Renal cortex interstitium (tissue), 11 donors: Measurements from ENCODE around the gene COLGALT1. TPM values are rescaled to one million over a fixed set of nuclear protein-coding genes. Genes with fewer than 3 reads are reported as not detected.
"Not testable (repeated sequence)": the region's sequence is repeated elsewhere in the genome, so short reads cannot be mapped to it uniquely, and the experiment has no call there.

ENCODE experiments used
- DNase-seq, 11 donors: peaks; one replicate each; pipeline ENCODE4 v3.0.0-alpha.2; 2013; ENCODE audit warnings: low read depth in 9 of 11, low spot score in 4 of 11; ENCODE audit errors: extremely low read depth in 1 of 11
- polyA plus RNA-seq, 3 donors: library from polyadenylated mRNA; unstranded; fragments of 120-200 nt; gene quantifications; one replicate each; pipeline ENCODE4 v1.2.1, GENCODE V29; 2013; ENCODE audit not compliant: insufficient read length in 3 of 3

COLGALT1 gene
- polyA plus RNA-seq, 3 donors: 44.8 to 58.0 (median 52.9) TPM

- no peak for DNase-seq
Measured at GRCh38 chr19:17549085-17549740, 6.2 kb upstream of the COLGALT1 start.

GRCh38 chr19:17550076-17550667 lies 5.3 kb upstream of the COLGALT1 start:
- DNase-seq: no peak

- DNase-seq: not testable (repeated sequence)
Measured at GRCh38 chr19:17552735-17553134, 2.7 kb upstream of the COLGALT1 start.

- peak in 2 of 11 donors; percentile 36 to 48 for DNase-seq
Measured at GRCh38 chr19:17553256-17553655, 2.2 kb upstream of the COLGALT1 start.

GRCh38 chr19:17554968-17555479 lies 425 bp upstream of the COLGALT1 start:
- no peak for DNase-seq

- DNase-seq: no peak
Measured at GRCh38 chr19:17555929-17556813, 722 bp downstream of the COLGALT1 start.

- DNase-seq: no peak
Measured at GRCh38 chr19:17556995-17557394, 1.5 kb downstream of the COLGALT1 start.

- DNase-seq: no peak
Measured at GRCh38 chr19:17557466-17557865, 2.0 kb downstream of the COLGALT1 start.

- no peak for DNase-seq
Measured at GRCh38 chr19:17560205-17560595, 4.8 kb downstream of the COLGALT1 start.

GRCh38 chr19:17562097-17562496 lies 6.6 kb downstream of the COLGALT1 start:
- DNase-seq: no peak

GRCh38 chr19:17562561-17562960 lies 7.1 kb downstream of the COLGALT1 start:
- DNase-seq: no peak

- DNase-seq: no peak
Measured at GRCh38 chr19:17564781-17565180, 9.3 kb downstream of the COLGALT1 start.

- no peak for DNase-seq
Measured at GRCh38 chr19:17565611-17566010, 10.2 kb downstream of the COLGALT1 start.

GRCh38 chr19:17567940-17568339 lies 12.5 kb downstream of the COLGALT1 start:
- DNase-seq: no peak

- not testable (repeated sequence) for DNase-seq
Measured at GRCh38 chr19:17570291-17570690, 14.8 kb downstream of the COLGALT1 start.

- no peak for DNase-seq
Measured at GRCh38 chr19:17570791-17571190, 15.3 kb downstream of the COLGALT1 start.

GRCh38 chr19:17572638-17573037 lies 17.2 kb downstream of the COLGALT1 start:
- DNase-seq: no peak

- DNase-seq: no peak
Measured at GRCh38 chr19:17575871-17576757, 20.7 kb downstream of the COLGALT1 start.
